TTC549 (cell line): ENCODE results near the gene LMO7.
"Not testable (repeated sequence)": the region's sequence is repeated elsewhere in the genome, so short reads cannot be mapped to it uniquely, and the experiment has no call there.

Experiments
- FAIRE-seq: peaks from 2 replicates; lab custom pipeline; 2012; peaks lifted over from hg19 to GRCh38; lab: Jason Lieb, UNC

The LMO7 gene

DNA sequence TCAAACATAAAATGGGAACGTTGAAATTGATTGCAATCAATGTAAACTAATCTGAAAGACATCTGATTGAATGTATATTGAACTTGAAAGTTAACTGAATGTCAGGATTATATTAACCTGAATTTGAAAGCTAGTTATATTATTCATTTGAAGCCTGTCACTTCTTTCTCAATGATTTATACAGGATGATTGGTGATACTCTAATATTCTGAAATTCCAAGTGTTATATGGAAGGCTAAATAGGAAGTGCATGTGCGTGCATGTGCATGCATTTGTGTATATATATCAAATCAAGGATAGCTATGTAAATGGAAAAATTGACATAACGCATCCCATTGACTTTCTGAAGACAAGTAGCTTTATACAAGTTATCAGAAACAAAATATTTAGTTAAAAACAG is 143.3 kb downstream of the LMO7 start:
- no peak for FAIRE-seq

DNA sequence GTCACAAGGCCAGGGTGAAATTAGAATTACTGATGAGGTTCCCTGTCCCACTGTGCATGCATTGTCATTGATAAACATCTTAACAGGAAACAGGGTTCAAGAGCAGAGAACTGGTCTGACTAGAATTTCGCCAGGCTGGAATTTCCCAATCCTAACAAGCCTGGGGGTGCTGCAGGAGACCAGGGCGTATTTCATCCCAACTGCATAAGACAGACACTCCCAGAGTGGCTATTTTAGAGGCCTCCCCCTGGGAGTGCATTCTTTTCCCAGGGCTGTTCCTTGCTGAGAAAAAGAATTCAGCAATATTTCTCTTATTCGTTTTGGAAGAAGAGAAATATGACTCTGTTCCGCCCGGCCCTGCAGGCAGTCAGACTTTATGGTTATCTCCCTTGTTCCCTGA is 144.0 kb downstream of the LMO7 start:
- FAIRE-seq, result not testable (repeated sequence)

DNA sequence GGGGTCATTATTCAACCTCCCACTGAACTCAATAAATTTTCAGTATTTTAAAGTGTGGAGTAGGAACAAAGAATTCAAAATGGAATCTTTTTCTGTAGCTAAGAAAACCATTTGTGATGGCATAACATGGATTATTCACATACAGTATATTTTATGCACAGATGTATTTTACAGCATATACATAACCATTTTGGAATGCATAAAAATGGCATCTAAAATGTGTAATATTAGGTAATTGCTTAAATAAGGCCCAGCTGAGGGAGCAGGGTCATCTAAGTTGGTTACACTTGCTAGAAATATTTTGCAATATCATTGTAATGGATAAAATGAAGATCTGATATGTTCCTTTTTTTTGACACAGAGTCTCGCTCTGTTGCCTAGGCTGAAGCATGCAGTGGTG is 146.9 kb downstream of the LMO7 start:
- FAIRE-seq, result no peak

DNA sequence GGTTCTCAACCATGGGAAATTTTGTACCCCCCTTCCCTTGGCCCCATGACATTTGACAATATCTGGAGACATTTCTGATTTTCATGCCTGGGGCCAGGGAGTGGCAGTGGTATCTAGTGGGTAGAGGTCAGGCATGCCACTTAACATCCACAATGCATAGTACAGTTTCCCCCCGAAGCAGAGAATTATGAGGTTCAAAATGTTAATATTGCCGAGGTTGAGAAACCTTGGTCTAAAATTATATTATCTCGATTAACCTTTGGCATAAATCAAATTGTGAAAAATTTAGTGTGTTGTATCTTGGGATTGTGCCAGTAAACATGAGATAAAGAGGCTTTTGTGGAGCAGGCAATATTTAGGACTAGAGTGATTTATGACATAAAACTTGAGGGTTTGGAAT is 147.9 kb downstream of the LMO7 start:
- no peak for FAIRE-seq

DNA sequence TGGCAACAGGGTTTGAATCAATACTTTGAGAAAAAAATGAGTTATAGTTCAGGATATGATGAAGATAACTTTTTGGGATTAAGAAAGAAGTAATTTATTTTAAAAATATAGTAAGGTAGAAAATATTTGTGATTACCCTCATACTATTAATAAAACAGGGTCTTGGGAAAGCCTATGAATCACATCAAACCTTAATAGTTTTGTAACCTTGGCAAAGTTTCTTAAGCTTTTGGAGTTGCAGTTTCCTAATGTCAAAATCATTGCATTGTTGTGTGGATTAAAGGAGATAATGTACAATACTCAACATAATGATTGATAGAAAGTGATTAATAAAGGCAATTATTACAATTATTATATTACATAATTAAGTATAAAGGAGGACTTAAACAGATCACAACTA is 149.0 kb downstream of the LMO7 start:
- FAIRE-seq, result no peak

DNA sequence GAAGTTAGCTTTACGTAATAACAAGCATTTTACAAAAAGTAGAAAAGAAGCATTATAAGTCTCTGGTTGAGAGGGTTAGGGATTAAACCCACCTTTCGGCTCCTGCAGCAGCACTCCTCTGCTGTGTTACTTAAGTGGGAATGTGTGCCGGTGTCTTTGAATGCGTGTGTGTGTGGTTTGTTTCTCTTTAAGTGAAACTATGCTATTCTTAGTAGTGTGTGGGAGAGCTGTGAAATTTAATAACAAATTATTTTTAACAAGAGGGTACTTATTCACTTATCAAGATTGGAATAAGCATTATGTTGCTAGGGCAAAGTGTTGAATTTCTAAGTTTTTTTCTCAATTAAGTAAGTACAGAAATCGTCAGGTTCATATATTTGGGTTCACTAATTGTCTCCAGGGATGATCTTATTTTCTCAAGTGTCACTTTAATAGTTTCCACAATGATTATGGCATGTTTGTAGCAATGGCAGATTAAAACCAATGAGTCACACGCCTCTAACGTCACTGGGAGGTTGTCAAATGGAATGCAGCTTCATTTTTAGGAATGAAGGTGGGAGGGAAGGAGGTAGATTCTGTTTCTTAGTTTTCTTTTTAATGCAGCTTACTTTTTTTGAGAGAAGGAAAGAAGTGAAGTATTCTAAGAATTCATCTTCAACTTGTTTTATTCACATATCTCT is 151.3 kb downstream of the LMO7 start:
- no peak for FAIRE-seq

DNA sequence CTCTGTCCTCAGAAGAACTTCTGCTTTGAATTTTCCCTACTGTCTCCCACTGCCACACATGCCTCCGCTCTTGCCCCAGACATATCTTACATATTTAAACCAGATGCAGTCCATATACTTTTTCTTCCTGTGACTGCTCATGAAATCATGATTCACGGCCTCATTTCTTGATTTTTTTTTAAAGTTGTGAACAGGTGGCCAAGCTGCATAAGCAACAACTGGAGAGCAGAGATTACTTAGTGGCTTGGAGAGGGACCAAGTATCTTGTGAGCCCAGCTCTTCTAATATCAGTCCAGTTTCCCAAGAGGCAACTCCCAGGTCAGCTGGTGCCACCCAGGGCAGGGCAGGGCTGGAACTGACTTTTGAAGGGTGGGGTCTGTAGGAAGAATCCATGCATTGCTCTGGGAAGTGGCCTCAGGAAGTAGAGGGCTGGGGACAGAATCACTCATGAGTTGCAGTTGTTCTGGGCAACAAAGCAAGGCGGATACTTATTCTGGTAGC is 152.4 kb downstream of the LMO7 start:
- no peak for FAIRE-seq

DNA sequence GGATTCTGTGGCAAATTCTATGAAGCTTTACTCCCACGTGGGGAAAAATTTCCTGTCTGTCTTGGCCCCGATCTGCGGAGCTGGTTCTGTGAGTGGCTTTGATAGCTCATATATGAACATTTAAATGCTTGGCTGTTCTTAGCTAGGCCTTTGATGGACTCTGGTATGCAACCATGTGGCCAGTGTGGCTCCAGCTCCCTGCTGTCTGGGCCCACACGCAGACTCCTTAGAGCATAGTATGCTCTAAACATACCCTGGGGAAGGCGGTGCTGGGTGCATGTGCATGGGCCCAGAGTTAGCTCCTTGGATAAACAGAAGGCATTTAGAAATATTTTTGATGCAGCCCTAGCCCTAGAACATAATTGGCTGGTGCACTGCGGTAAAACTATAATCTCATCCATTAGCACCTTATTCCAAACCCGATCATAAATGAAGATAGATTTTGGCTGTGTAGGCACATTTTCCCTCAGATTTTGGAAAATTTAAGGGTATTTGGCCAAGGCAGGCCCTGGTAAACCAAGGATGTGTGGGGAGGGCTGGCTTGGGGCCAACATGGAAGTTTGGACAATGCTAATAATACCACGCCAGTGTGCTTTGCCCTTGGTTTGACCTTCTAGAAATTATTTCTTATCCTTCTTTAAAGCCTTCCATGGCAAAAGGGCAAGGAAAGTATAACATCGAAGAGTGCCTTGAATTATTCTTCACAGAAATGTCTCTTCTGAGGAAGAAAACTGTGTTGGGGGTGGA is 153.5 kb downstream of the LMO7 start:
- no peak for FAIRE-seq

DNA sequence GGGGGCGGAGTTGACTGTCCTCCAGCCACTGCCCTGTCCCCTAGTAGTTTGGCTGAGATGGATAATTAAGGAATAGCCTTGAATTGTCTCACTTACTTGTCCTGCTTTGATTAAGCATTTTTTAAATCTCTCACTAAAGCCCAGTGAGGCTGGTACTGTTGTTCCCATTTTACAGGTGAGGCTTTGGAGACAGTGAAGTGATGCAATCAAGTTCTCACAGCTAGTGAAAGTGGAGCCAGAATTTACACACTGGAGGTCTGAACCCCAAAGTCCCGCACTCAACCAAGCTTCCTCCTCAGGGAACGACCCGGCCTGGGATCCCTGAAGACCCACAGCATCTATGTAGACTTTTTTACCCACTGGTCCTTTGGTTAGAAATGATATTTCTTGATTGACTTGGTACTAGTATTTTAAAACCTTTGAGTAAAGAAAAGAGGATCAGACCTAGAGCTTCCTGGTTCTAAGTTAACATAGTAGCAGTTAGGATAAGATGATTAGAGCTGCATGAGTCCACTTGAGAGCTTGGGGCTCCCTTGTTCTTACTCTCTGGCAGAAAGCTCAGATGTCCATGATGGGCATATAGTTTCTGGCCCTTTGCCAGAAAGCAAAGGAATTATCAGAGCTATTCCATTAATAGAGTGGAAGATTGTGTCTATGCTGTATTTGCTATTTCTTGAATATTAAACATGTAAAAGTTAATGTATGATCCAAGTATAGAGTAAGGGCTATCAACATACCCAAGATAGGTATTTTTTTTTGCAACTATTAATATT is 154.3 kb downstream of the LMO7 start:
- no peak for FAIRE-seq

DNA sequence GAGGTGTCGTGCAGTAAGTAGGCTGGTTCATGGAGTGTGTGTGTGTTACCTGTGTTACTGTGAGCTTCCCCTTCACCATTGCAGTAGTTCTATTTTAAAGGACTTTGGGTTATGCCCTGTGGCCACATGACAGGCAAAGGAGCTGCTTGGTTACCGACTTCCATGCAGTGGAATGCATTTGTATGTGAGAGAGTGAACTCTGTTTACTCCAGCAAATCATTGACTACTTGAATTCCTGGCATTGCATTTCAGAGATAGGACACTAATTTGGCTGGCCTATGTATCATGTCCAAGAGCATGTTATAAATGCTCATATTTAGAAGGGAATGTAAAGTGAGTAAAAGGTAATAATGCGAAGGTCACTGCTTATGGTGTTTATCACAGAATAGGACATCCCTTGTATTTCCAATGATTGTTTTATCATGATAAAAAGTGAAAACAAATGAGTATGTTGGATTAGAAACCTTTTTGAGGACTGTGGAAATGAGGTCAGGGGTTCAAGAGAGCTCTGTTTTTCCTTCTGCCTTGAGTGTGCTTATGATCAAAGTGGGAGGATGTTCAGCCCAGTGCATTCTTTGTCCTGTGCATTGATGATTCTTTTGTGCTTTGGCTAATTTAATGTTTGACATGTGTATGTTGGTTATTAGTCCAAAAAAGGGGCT is 156.5 kb downstream of the LMO7 start:
- FAIRE-seq, result no peak

DNA sequence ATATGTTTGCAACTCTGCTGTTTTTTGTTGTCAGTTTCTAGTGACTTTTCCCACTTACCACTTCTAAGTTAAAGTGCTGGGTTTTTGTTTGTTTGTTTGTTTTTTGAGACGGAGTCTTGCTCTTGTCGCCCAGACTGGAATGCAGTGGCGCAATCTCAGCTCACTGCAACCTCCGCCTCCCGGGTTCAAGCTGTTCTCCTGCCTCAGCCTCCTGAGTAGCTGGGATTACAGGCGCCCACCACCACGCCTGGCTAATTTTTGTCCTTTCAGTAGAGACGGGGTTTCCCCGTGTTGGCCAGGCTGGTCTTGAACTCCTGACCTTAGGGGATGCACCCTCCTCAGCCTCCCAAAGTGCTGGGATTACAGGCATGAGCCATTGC is 157.0 kb downstream of the LMO7 start:
- FAIRE-seq, result not testable (repeated sequence)

DNA sequence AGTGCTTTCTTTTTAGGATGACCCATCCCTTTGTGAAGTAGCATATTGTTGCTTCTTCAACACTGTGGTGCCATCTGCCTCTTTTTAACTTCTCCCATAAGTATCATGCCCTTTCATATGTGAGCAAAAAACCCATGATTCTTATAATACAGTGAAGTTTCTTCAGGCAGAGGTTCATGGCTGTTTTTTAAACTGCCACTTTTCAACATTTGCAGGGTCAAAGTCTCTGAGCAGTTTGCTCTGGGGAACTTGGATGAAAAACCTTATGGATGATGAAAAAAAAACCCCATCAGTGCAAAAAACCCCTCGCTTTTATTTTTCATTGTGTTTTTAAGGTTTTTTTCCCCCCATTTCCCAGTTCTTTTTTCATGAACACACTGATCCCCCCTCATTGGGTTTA is 158.5 kb downstream of the LMO7 start:
- FAIRE-seq, result no peak

DNA sequence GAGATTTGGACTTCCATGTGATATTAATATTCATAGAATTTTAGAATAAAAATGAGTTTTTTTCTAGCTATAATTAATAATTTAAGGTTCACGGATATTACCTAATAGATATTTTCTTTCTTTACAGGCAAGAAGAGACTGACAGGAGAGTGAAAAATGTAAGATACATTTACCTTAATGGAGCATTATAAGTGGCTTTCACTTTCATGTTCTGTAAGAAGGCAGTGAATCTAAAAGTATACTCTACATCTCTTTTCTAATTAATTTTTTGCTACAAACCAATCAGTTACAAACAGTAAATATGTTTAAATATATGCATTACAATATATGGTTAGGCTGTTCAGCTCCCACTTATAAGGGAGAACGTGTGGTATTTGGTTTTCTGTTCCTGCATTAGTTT is 159.1 kb downstream of the LMO7 start:
- no peak for FAIRE-seq

DNA sequence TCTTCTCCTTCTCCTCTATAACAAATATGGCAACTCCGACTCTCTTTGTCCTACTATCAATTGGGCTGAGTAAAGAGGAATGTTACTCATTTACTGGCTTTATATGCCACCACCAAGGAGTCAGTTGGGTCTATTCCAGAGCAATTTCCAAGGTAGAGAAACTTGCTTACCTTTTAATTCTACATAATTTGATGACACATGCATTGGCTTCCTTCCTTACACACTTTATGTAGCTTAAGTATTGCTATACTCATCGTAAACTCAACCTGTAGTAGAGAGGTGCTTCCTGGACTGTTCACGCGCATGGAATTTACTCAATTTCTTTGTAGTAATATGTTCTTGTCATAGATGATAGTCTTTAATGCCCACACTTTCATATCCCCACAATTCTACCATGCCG is 160.7 kb downstream of the LMO7 start:
- no peak for FAIRE-seq

DNA sequence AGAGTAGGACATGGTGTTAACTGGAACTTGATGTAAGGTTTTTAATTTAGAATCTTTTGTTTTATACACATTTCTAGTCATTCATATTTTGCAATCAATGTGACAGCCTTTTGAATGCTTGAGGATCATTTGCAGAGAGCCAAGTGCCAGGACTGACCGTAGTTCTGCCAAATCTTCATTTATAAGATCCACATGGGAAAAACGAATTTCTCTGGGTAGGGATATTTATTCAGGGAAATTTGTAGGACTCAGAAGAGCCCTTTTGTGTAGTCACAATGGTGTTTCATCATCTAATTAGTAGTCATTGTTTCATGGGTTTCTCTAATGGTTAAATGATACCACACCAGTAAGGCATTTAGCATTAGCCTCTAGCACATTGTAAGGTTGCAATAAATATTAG is 161.1 kb downstream of the LMO7 start:
- no peak for FAIRE-seq

DNA sequence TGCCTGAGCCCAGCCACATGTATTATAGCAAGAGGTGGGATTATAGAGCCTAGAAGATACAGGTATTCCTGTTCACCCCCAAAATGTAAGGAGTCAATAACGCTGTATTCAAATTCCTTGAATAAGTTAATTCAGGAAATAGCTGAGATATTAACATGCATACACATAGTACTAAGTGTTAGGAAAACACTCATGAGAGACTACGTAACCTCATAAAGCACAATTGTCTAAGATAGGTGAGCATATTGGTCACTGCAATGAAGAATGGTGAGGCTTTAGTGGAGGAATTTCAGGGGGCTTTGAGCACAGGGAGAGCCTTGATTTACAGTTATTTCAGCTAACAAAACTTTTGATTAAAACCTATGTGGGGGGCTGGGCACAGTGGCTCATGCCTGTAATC is 161.6 kb downstream of the LMO7 start:
- no peak for FAIRE-seq

DNA sequence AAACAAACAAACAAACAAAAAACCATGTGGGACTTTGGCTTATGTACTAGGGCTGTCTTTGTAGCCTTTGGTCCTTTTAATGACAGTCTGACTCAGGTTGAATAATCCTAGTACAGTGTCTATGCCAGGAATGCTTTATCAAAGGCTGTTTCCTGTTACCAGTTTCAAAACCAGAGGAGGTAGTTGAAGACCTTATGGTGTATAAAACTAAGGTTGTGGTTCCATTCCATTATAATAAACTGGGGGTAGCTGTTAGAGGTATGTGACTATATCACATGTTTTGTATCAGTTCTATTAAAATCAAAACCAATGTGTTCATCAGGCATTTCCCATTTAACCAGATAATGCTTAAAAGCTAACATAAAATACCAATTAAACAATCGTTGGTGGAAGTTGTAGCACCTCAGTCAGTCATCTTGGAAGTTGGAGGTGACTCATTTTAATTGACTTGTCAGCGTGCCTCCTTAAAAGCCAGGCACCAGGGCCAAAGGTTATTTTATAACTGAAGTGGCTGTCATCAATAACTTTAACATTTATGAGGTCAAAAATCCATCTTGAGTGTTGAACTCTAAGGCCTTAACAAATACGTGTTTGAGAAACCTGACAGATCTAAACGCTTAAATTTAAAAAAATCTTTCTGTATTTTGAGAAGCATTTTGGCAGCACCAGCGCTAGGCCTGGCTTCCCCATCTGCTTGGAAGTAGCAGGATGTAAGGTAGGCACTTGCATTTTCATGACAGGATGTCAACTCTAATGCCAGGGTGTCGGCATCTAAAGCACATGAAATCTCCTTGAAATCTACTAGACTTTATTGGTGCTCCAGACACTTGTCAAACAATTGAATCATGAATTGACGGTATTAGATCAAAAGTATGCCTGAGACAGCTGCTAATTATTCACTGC is 162.5 kb downstream of the LMO7 start:
- FAIRE-seq, result no peak

DNA sequence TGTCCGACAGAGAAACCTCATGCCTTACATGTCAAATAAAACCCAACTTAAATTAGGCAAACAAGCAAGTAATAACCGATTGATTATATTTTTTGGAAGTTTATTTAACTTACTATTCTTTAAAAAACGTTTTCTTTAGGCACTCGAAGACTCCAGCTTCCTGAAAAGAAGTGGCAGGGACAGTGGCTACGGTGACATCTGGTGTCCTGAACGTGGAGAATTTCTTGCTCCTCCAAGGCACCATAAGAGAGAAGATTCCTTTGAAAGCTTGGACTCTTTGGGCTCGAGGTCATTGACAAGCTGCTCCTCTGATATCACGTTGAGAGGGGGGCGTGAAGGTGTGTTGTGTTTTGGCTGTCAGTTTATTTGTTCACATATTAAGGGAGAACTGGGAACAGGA is 164.4 kb downstream of the LMO7 start:
- FAIRE-seq, result no peak

DNA sequence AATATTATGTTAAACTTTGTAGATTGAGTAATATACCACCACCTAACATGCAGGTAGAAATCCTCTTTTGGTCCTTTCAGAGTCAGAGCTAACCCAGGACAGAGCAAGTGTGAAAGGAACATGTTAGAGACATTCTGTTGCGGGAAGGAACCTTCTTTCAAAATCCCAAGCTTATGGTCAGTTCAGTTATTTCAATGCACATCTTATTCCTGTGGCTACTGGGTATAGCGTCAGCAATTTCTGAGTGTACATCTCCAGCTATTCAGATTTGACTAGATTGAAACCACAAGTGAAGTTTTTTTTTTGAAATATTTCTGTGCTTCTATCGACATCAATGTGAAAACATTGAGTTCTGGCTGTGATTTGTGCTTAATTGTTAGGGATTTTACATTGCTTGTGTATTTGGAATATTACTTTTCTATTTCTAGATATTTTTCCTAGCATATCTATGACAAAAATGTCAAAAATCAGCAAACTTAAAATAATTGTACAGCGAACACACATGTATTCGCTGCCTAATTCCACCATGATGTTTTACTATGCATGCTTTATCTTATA is 165.3 kb downstream of the LMO7 start:
- FAIRE-seq, result no peak

DNA sequence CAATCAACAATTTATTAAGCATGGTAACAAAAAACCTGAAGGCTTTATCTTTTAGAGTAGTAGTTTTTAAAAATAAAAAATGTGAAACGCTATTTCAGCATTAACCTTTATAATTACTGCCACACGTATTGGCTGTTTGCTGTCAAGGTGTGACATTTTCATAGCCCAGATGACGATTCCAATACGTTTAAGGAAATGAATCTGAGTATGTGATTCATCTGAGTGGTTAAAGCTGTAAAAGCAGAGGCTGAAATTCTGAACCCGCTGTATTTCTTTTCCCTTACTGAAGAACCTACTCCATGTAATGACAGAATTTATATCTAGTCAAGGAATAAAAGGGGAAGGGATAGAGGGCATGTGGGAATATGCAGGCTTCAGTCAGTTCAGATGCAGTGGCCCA is 166.0 kb downstream of the LMO7 start:
- no peak for FAIRE-seq

DNA sequence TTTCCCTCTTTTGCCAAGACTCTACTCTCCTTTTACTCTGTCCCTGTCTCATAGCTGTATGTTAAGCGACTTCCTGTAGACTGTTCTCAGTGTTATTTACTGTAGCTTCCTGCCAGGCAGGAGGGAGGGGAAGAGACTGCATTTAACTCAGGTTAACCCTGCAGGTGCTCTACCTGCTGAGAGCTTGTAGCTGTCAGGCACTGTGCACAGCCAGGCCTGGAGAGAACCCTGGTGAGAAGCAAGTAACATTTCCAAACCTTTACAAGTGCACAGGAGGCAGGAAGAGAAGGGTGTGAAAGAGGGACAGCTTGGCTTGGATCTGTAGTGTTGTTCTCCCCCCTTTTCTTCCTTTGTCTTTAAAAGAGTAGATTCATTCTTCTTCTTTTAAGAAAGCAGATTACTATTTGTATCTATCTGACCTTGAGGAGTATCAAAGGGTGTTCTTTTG is 167.1 kb downstream of the LMO7 start:
- FAIRE-seq, result no peak
